ENCODE data around the gene C1QTNF8. TPM values are rescaled to one million over a fixed set of nuclear protein-coding genes. Genes with fewer than 3 reads are reported as not detected.

The C1QTNF8 gene
- total RNA-seq, 3 donors from 2014 or later (not counting 1 experiment from before 2014, with no cell fraction given), result not detected

DNA sequence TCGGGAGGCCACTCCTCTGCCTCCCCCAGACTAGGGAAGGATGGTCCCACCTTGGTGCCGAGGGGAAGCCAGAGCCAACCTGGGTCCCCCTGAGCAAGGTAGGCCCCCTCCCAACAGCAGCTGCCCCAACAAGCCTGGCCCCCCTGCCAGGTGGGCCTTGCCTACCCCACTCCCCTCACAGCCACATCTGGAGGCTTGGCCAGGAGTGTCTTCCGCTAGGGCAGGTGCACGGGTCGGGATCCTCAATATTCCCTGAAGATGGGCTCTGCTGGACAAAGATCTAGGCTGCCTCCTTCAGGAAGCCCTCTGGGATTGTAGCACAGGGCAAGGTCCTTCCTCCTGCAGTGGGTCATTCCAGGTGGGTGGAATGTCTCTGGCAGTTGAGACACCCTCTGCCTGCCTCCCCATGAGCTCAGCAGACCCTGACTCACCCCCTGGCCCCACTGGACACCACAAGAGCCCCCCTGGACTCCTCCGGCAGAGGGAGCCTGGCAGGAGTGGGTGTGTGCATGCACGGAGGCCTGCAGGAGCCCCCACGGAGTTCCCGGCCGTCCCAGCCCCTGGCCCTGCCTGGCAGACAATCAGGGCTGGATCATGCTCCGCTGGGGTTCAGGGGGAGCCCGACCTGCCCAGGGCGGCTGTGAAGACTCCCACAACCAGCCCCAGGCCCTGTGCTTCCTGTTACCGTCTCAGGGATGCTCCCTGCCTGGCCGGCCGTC, 435 bp downstream of the C1QTNF8 start:
- 61% methylated on average over 16 of the region's 16 CpGs for WGBS (ENCODE audit: insufficient coverage)
- ATAC-seq (no peak), DNase-seq (no peak)
- H3K4me1 ChIP-seq (ENCODE audit: control insufficient read depth, insufficient read depth, low read length), result no peaks in the 10 kb centered on the region
- Mint-ChIP-seq H3K4me3 (no peak overlapping the region), H3K4me1 (no peaks in the 10 kb centered on the region), H3K36me3 (no peaks in the 10 kb centered on the region), H3K27ac (no peak overlapping the region), H3K27me3 (ENCODE audit: low read depth in 2 of 2) (no peaks in the 10 kb centered on the region), H3K9me3 (no peaks in the 10 kb centered on the region)
- TF ChIP-seq, protein P1, sequence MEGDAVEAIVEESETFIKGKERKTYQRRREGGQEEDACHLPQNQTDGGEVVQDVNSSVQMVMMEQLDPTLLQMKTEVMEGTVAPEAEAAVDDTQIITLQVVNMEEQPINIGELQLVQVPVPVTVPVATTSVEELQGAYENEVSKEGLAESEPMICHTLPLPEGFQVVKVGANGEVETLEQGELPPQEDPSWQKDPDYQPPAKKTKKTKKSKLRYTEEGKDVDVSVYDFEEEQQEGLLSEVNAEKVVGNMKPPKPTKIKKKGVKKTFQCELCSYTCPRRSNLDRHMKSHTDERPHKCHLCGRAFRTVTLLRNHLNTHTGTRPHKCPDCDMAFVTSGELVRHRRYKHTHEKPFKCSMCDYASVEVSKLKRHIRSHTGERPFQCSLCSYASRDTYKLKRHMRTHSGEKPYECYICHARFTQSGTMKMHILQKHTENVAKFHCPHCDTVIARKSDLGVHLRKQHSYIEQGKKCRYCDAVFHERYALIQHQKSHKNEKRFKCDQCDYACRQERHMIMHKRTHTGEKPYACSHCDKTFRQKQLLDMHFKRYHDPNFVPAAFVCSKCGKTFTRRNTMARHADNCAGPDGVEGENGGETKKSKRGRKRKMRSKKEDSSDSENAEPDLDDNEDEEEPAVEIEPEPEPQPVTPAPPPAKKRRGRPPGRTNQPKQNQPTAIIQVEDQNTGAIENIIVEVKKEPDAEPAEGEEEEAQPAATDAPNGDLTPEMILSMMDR (IDR thresholded peaks at IDR 0.05), result no peak
- H3K27me3 ChIP-seq (ENCODE audit: control insufficient read depth, insufficient read depth, low read length), result no peaks in the 10 kb centered on the region
- H3K36me3 ChIP-seq (ENCODE audit: control insufficient read depth, insufficient read depth, low read length), result no peaks in the 10 kb centered on the region
- no peak overlapping the region for H3K27ac ChIP-seq (ENCODE audit: low read length)
- no peak overlapping the region for H3K4me3 ChIP-seq (ENCODE audit: low read length)
- intact Hi-C loops (cut with micrococcal nuclease), result no loop called here
- no peaks in the 10 kb centered on the region for H3K9me3 ChIP-seq (ENCODE audit: control insufficient read depth, insufficient read depth, low read length)

DNA sequence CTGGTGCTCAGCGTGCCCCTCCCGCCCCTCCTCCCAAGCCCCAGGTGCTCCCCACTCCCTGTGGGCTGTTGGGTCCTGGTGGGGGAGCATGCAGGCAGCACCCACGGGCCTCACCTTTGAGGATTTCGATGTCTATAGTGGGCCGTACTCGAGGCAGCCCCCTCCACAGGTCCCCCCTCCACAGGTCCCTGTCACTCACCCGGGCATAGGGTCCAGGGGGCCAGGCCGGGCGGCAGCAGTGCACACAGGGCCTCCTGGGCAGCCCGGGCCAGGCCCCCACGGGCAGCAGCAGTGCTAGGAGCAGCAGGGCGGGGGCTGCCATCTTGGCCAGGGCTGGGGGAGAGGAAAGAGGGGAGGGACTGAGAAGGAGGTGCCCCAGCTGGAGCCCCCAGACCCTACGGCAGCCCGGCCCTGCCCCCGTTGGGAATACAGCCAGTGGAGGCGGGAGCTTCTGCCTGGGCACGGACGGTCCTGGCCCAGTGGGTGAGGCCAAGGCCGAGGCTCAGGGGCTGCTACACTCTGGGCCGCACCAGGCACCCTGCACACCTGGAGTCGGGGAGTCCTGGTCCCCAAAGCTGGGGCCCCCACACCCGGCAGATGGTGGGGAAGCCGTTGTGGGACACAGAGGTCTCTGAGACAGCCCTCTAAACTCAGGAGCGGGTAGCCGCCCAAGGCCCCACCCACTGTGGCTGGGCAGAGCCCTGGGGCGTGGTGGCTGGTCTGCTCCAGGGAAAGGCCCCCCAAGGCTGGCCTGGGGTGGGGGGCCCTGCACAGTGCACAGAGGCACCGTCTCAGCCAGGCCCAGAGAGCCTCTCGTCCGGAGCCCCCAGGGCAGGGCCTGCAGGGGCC, 1.2 kb downstream of the C1QTNF8 start:
- no peak overlapping the region for H3K27ac ChIP-seq (ENCODE audit: low read length)
- no peaks in the 10 kb centered on the region for H3K4me1 ChIP-seq (ENCODE audit: control insufficient read depth, insufficient read depth, low read length)
- Mint-ChIP-seq H3K36me3 (no peaks in the 10 kb centered on the region), H3K4me3 (no peak overlapping the region), H3K4me1 (no peaks in the 10 kb centered on the region), H3K9me3 (no peaks in the 10 kb centered on the region), H3K27me3 (ENCODE audit: low read depth in 2 of 2) (no peaks in the 10 kb centered on the region), H3K27ac (no peak overlapping the region)
- WGBS (ENCODE audit: insufficient coverage), result 66% methylated on average over 28 of the region's 29 CpGs
- DNase-seq, result no peak
- H3K27me3 ChIP-seq (ENCODE audit: control insufficient read depth, insufficient read depth, low read length), result peaks cover 2% of the 10 kb centered on the region
- intact Hi-C loops (cut with micrococcal nuclease), result no loop called here
- H3K4me3 ChIP-seq (ENCODE audit: low read length), result no peak overlapping the region
- H3K9me3 ChIP-seq (ENCODE audit: control insufficient read depth, insufficient read depth, low read length), result no peaks in the 10 kb centered on the region
- no peaks in the 10 kb centered on the region for H3K36me3 ChIP-seq (ENCODE audit: control insufficient read depth, insufficient read depth, low read length)
- TF ChIP-seq, protein P1 (IDR thresholded peaks at IDR 0.05), result no peak
- peak in 1 of 3 donors; percentile 19 for ATAC-seq

DNA sequence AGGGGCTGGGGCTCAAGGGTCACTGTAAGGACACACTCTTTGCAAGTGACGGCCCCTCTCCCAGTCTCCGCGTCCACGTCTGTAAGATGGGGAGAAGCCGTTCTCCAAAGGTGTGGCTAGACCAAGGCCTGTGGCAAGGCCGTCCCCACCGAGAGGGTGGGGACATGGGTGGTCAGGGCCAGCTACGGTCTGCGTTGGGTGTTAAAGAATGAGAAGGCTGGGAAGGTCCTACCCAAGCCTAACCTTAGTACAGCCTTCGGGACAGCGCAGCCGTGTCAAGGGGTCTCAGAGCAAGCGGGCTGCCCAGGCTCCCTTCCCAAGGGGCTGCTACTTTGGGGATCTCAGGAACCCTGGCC, 1.9 kb downstream of the C1QTNF8 start:
- H3K27ac ChIP-seq (ENCODE audit: low read length), result no peak overlapping the region
- no peaks in the 10 kb centered on the region for H3K27me3 Mint-ChIP-seq (ENCODE audit: low read depth in 2 of 2)
- intact Hi-C loops (cut with micrococcal nuclease), result no loop called here
- H3K4me3 Mint-ChIP-seq, result no peak overlapping the region
- DNase-seq (no peak), ATAC-seq (no peak)
- whole genome bisulfite sequencing (ENCODE audit: insufficient coverage), result 76% methylated on average over 13 of the region's 13 CpGs
- H3K4me1 Mint-ChIP-seq, result no peaks in the 10 kb centered on the region
- TF ChIP-seq, protein P1 (IDR thresholded peaks at IDR 0.05), result no peak
- H3K36me3 Mint-ChIP-seq, result no peaks in the 10 kb centered on the region
- H3K36me3 ChIP-seq (ENCODE audit: control insufficient read depth, insufficient read depth, low read length), result no peaks in the 10 kb centered on the region
- H3K4me1 ChIP-seq (ENCODE audit: control insufficient read depth, insufficient read depth, low read length), result no peaks in the 10 kb centered on the region
- H3K27ac Mint-ChIP-seq, result no peak overlapping the region
- no peak overlapping the region for H3K4me3 ChIP-seq (ENCODE audit: low read length)
- no peaks in the 10 kb centered on the region for H3K9me3 Mint-ChIP-seq
- peaks cover 2% of the 10 kb centered on the region for H3K27me3 ChIP-seq (ENCODE audit: control insufficient read depth, insufficient read depth, low read length)
- H3K9me3 ChIP-seq (ENCODE audit: control insufficient read depth, insufficient read depth, low read length), result no peaks in the 10 kb centered on the region

All from natural killer cell (primary cell).